SK-N-MC (cell line): ENCODE data around the gene CCDC192.
"Not testable (repeated sequence)": the region's sequence is repeated elsewhere in the genome, so short reads cannot be mapped to it uniquely, and the experiment has no call there.

ENCODE experiments used
- DNase-seq: peaks from one replicate; pipeline ENCODE4 v3.0.0-alpha.2; 2011; ENCODE audit warnings: low read depth, low spot score
- H3K27ac ChIP-seq: fragments of 200-600 bp; sonication (generic); 2 replicates; pipeline ENCODE4 v1.5.1; 2016; ENCODE audit warnings: mixed run types
- H3K36me3 ChIP-seq: fragments of 200-600 bp; sonication (generic); 2 replicates; pipeline ENCODE4 v1.6.1; 2017; ENCODE audit warnings: antibody characterized with exemption, low read length, mixed read lengths; ENCODE audit not compliant: insufficient read depth
- H3K4me3 ChIP-seq: fragments of 200-600 bp; sonication (generic); 2 replicates; pipeline ENCODE4 v1.5.1; 2016
- H3K9ac ChIP-seq: fragments of 200-600 bp; sonication (generic); 2 replicates; pipeline ENCODE4 v1.8.0; 2017; ENCODE audit warnings: mixed run types, mixed read lengths; ENCODE audit not compliant: insufficient read length
- H3K9me3 ChIP-seq: fragments of 200-600 bp; sonication (generic); 2 replicates; pipeline ENCODE4 v1.6.1; 2017; ENCODE audit warnings: low read depth, mild to moderate bottlenecking, antibody characterized with exemption, low read length, moderate library complexity, mixed read lengths
- EZH2 ChIP-seq: fragments of 200-600 bp; sonication (generic); IDR thresholded peaks from one replicate; pipeline ENCODE4 v1.6.1; 2017; ENCODE audit warnings: antibody characterized with exemption
- FOXP2 ChIP-seq: optimal IDR thresholded peaks from 2 replicates; pipeline ENCODE3; 2011; ENCODE audit warnings: mild to moderate bottlenecking, moderate library complexity; ENCODE audit not compliant: insufficient read depth; ENCODE audit errors: extremely low read length, control extremely low read depth
- POLR2AphosphoS5 ChIP-seq: IDR thresholded peaks from 2 replicates; pipeline ENCODE4 v1.6.1; 2012; ENCODE audit warnings: mild to moderate bottlenecking, low read depth, low read length, borderline replicate concordance

Gene CCDC192

GRCh38 chr5:127673117-127673800 lies 29.9 kb upstream of the CCDC192 start:
- peak; percentile 75 for DNase-seq
- Histone ChIP-seq H3K27ac (peak overlapping the region; percentile 78; the same call in 1 of the 2 replicates), H3K9me3 (no peaks in the 10 kb centered on the region), H3K36me3 (no peaks in the 10 kb centered on the region), H3K4me3 (peak overlapping the region; percentile 31; the same call in 1 of the 2 replicates), H3K9ac (no peak overlapping the region)
- TF ChIP-seq FOXP2: no peak
- TF ChIP-seq EZH2: no peak
- TF ChIP-seq POLR2AphosphoS5: no peak

GRCh38 chr5:127676951-127677350 lies 26.2 kb upstream of the CCDC192 start:
- not testable (repeated sequence) for DNase-seq, H3K27ac ChIP-seq, H3K36me3 ChIP-seq

GRCh38 chr5:127679691-127680330 lies 23.4 kb upstream of the CCDC192 start:
- not testable (repeated sequence) for H3K9me3 ChIP-seq, DNase-seq, H3K4me3 ChIP-seq, H3K27ac ChIP-seq, H3K36me3 ChIP-seq, H3K9ac ChIP-seq

More at GRCh38 chr5:127676951-127677350, 26.2 kb upstream of the CCDC192 start:
- H3K9ac ChIP-seq, H3K9me3 ChIP-seq, H3K4me3 ChIP-seq: not testable (repeated sequence)

- no peak overlapping the region for H3K9ac ChIP-seq
- no peak for DNase-seq
- TF ChIP-seq EZH2: no peak
- TF ChIP-seq POLR2AphosphoS5: no peak
- no peak for TF ChIP-seq FOXP2
- H3K36me3 ChIP-seq: no peaks in the 10 kb centered on the region
- H3K4me3 ChIP-seq: no peak overlapping the region
- H3K27ac ChIP-seq: no peak overlapping the region
- H3K9me3 ChIP-seq: no peaks in the 10 kb centered on the region
Measured at GRCh38 chr5:127680595-127680994, 22.6 kb upstream of the CCDC192 start.

- Histone ChIP-seq H3K36me3 (no peaks in the 10 kb centered on the region), H3K9me3 (no peaks in the 10 kb centered on the region), H3K9ac (no peak overlapping the region), H3K27ac (no peak overlapping the region), H3K4me3 (no peak overlapping the region)
- no peak for TF ChIP-seq POLR2AphosphoS5
- TF ChIP-seq EZH2: no peak
- TF ChIP-seq FOXP2: no peak
- no peak for DNase-seq
Measured at GRCh38 chr5:127683008-127683407, 20.2 kb upstream of the CCDC192 start.

GRCh38 chr5:127684726-127685467 lies 18.3 kb upstream of the CCDC192 start:
- no peak for TF ChIP-seq EZH2
- TF ChIP-seq POLR2AphosphoS5: no peak
- TF ChIP-seq FOXP2: no peak
- Histone ChIP-seq H3K27ac (no peak overlapping the region), H3K4me3 (no peak overlapping the region), H3K9me3 (no peaks in the 10 kb centered on the region), H3K36me3 (no peaks in the 10 kb centered on the region), H3K9ac (no peak overlapping the region)
- DNase-seq: no peak

GRCh38 chr5:127685662-127686061 lies 17.5 kb upstream of the CCDC192 start:
- no peak for TF ChIP-seq EZH2
- TF ChIP-seq FOXP2: no peak
- TF ChIP-seq POLR2AphosphoS5: no peak
- no peak overlapping the region for H3K27ac ChIP-seq
- no peaks in the 10 kb centered on the region for H3K36me3 ChIP-seq

GRCh38 chr5:127686424-127686823 lies 16.8 kb upstream of the CCDC192 start:
- TF ChIP-seq EZH2 (no peak), POLR2AphosphoS5 (no peak), FOXP2 (no peak)
- no peak overlapping the region for H3K27ac ChIP-seq

More at GRCh38 chr5:127685662-127686061, 17.5 kb upstream of the CCDC192 start:
- no peak for DNase-seq
- Histone ChIP-seq H3K4me3 (no peak overlapping the region), H3K9me3 (no peaks in the 10 kb centered on the region), H3K9ac (no peak overlapping the region)

More at GRCh38 chr5:127686424-127686823, 16.8 kb upstream of the CCDC192 start:
- Histone ChIP-seq H3K9me3 (no peaks in the 10 kb centered on the region), H3K9ac (no peak overlapping the region), H3K36me3 (no peaks in the 10 kb centered on the region), H3K4me3 (no peak overlapping the region)
- DNase-seq: no peak
